ENCODE measurements around the gene GSTA3.
A peak's percentile ranks its signal among the peaks of the same experiment; 100 is the strongest.

GSTA3 gene

DNA sequence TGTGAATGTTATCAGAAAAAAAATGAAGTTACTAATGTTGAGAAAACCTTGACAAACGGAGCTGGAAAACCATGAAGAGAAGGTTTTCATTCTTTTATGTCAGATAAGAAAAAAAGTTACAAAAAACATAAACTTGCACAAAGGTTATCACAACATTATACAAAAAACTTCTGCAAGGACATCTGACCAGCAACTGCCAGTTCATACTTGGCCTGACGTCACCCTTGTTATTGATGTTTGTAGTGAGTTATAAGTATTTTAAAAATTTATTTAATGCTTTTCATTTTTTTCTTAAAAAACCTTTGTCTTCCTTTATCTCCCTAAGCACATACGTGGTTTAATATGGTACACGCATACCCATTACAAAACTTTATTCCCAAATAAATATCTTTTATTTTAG lies 16.3 kb downstream of the GSTA3 start:
- in situ Hi-C loops (cut with MboI; ENCODE audit: low sequenced_read_pairs, unreplicated experiment), result no loop called here
- no peak for TF ChIP-seq CTCF (IDR thresholded peaks at IDR 0.05; ENCODE audit: borderline replicate concordance, control extremely low read depth, extremely low read depth, insufficient read depth, missing control alignments)
- DNase-seq (ENCODE audit: low spot score), result no peak

- no peak for DNase-seq (ENCODE audit: low spot score)
- no peak for TF ChIP-seq CTCF (IDR thresholded peaks at IDR 0.05; ENCODE audit: borderline replicate concordance, control extremely low read depth, extremely low read depth, insufficient read depth, missing control alignments)
- in situ Hi-C loops (cut with MboI; ENCODE audit: low sequenced_read_pairs, unreplicated experiment), result no loop called here
Measured at GRCh38 chr6:52890018-52890417, 19.5 kb downstream of the GSTA3 start.

- in situ Hi-C loops (cut with MboI; ENCODE audit: low sequenced_read_pairs, unreplicated experiment), result no loop called here
- TF ChIP-seq CTCF (IDR thresholded peaks at IDR 0.05; ENCODE audit: borderline replicate concordance, control extremely low read depth, extremely low read depth, insufficient read depth, missing control alignments), result no peak
- no peak for DNase-seq (ENCODE audit: low spot score)
Measured at GRCh38 chr6:52887910-52888524, 21.5 kb downstream of the GSTA3 start.

DNA sequence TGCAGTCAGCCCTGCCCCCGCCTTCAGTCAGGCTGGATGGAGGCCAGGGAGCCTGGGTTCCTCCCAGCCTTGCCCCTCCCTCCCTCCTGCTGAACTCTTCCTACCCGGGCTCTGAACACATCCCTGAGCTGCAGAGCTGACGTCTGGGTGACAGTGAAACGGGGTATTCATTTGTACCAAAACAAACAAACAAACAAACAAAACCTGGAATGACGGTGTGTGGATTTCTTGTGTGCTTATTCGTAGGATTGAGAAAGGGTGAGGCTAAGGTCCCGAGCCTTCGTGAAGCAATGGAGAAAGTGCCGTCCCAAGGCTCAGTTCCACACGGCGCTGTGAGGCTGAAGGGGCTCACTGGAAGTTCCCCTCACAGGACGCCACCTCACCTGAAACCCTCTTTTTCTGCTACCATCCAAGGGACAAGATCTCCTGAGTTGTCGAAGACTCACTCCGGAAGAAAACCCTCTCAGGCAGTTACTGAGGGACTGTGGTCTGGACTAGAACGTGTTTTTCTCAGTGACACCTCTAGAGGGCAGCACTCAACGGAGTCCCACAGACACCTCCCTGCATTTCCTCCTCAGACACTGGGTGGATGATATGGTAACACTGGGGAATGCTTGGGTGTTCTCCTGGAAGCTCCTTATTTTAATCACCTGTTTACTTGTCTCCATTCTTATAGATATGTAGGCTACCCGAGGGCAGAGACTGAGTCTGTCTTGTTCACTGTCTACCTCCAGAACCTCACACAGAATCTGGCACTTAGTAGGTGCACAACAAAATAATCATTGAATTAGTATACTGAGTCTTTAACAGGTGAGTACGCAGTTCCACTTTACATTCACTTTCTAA lies 27.3 kb downstream of the GSTA3 start:
- peak; percentile 77 for DNase-seq (ENCODE audit: low spot score)
- in situ Hi-C loops (cut with MboI; ENCODE audit: low sequenced_read_pairs, unreplicated experiment), result no loop called here
- peak; percentile 68 for TF ChIP-seq CTCF (IDR thresholded peaks at IDR 0.05; ENCODE audit: borderline replicate concordance, control extremely low read depth, extremely low read depth, insufficient read depth, missing control alignments)

GRCh38 chr6:52881662-52881995 lies 27.9 kb downstream of the GSTA3 start:
- TF ChIP-seq CTCF (IDR thresholded peaks at IDR 0.05; ENCODE audit: borderline replicate concordance, control extremely low read depth, extremely low read depth, insufficient read depth, missing control alignments), result no peak
- in situ Hi-C loops (cut with MboI; ENCODE audit: low sequenced_read_pairs, unreplicated experiment), result no loop called here
- no peak for DNase-seq (ENCODE audit: low spot score)

- in situ Hi-C loops (cut with MboI; ENCODE audit: low sequenced_read_pairs, unreplicated experiment), result no loop called here
- TF ChIP-seq CTCF (IDR thresholded peaks at IDR 0.05; ENCODE audit: borderline replicate concordance, control extremely low read depth, extremely low read depth, insufficient read depth, missing control alignments), result no peak
Measured at GRCh38 chr6:52877786-52878185, 31.7 kb downstream of the GSTA3 start.

More at GRCh38 chr6:52877786-52878185, 31.7 kb downstream of the GSTA3 start:
- no peak for DNase-seq (ENCODE audit: low spot score)

Data from GM13976 (cell line).